ENCODE results near the gene ARHGEF16.

The ARHGEF16 gene

DNA sequence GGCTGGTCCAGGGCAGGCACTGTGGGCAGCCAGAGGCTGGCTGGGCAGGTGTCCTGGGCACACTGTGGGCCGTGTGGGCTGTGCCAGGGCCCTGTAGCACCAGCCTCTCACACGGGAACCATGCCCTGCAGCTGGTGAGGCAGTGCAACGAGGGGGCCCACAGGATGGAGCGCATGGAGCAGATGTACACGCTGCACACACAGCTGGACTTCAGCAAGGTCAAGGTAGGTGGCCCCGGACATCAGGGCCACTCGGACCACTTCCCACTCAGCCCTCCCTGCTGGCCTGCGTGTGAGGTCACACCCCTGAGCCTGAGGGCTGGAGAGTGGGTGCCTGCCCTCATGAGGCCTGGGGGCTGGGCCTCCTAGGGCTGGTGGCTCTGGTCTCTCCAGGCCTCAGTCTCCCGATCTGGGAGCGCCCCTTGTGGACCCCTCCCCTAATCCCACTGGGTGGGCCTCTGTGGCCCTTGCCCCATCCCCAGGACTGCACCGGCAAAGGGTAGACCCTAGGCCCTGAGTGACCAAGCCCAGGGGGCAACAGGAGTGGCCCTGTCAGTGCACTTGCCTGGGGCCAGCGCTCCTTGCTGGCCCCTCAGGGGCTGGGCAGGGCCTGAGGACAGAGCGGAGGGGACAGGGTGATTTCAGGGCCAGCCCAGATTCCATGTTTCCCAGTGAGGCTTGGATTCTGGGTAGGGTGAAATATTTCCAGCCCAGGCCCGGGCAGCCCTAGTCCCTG, 21.5 kb downstream of the ARHGEF16 start:
- TF ChIP-seq CTCF (IDR thresholded peaks at IDR 0.05; ENCODE audit: low read depth, low read length) = no peak
- no peak for DNase-seq
- Histone ChIP-seq H3K36me3 (peaks cover 29% of the 10 kb centered on the region), H3K9me3 (ENCODE audit: severe bottlenecking) (no peaks in the 10 kb centered on the region), H3K27ac (no peak overlapping the region), H3K27me3 (ENCODE audit: insufficient read depth, low read depth, severe bottlenecking) (no peaks in the 10 kb centered on the region), H3K4me3 (ENCODE audit: low read depth, low read length) (no peak overlapping the region)

- Histone ChIP-seq H3K36me3 (peaks cover 29% of the 10 kb centered on the region), H3K27me3 (ENCODE audit: insufficient read depth, low read depth, severe bottlenecking) (no peaks in the 10 kb centered on the region), H3K27ac (no peak overlapping the region), H3K4me3 (ENCODE audit: low read depth, low read length) (no peak overlapping the region), H3K9me3 (ENCODE audit: severe bottlenecking) (no peaks in the 10 kb centered on the region)
- no peak for DNase-seq
- no peak for TF ChIP-seq CTCF (IDR thresholded peaks at IDR 0.05; ENCODE audit: low read depth, low read length)
Measured at GRCh38 chr1:3476666-3477065, 22.2 kb downstream of the ARHGEF16 start.

- Histone ChIP-seq H3K27ac (no peak overlapping the region), H3K9me3 (ENCODE audit: severe bottlenecking) (no peaks in the 10 kb centered on the region), H3K27me3 (ENCODE audit: insufficient read depth, low read depth, severe bottlenecking) (no peaks in the 10 kb centered on the region), H3K36me3 (peaks cover 29% of the 10 kb centered on the region), H3K4me3 (ENCODE audit: low read depth, low read length) (no peak overlapping the region)
- TF ChIP-seq CTCF (IDR thresholded peaks at IDR 0.05; ENCODE audit: low read depth, low read length) = no peak
- DNase-seq = no peak
Measured at GRCh38 chr1:3477241-3477995, 23.0 kb downstream of the ARHGEF16 start.

DNA sequence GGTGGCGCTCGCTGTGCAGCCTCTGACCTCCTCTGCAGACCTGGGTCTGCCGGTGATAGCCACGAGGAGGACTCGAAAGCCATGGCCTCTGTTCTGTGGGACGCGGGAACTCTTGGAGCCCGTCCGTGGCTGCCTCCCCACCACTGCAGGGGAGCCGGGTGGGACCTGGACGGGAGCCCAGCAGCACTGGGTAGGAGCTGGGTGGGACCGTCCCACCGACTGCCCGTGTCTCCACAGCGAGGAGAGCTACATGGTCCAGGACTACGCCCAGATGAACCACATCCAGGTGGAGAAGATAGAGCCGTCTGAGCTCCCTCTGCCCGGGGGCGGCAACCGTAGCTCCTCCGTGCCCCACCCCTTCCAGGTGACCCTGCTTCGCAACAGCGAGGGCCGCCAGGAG, 23.7 kb downstream of the ARHGEF16 start:
- Histone ChIP-seq H3K36me3 (peaks cover 25% of the 10 kb centered on the region), H3K27ac (no peak overlapping the region), H3K27me3 (ENCODE audit: insufficient read depth, low read depth, severe bottlenecking) (no peaks in the 10 kb centered on the region), H3K9me3 (ENCODE audit: severe bottlenecking) (no peaks in the 10 kb centered on the region), H3K4me3 (ENCODE audit: low read depth, low read length) (no peak overlapping the region)
- DNase-seq = no peak
- TF ChIP-seq CTCF (IDR thresholded peaks at IDR 0.05; ENCODE audit: low read depth, low read length) = no peak

DNA sequence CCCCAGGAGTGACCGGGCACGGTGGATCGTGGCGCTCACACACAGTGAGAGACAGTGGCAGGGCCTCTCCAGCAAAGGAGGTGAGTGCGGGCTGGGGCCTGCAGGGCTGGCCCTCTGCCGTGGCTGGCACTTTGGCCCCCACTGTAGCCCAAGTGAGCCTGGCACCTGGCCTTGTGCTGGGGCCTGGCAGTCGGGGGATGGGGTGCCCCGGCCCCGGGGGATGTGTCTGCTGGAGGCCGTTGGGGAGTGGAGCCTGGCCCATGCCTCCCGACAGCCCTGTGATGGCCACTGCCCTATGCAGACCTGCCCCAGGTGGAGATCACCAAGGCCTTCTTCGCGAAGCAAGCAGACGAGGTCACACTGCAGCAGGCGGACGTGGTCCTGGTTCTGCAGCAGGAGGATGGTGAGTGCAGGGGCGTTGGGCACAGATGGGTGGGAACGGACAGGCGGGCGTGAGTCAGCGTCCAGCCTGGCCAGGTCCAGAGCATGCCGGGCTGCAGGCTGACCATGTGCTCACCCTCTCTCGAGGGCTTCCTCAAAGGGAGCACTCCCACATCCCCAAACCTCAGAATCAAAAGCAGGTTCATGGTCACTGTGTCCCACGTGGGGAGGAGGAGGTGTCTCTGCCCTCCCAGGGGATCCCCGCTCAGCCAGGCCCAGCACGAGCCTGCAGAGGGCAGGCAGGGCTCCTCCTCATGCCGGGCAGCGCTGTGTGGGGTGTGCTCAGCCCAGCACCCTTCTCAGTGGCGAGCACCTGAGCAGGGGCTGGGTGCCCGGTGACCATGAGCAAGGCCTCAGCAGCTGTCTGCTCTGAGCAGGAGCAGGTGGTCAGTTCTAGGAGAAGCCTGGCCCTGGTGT, 25.3 kb downstream of the ARHGEF16 start:
- H3K36me3 ChIP-seq = peaks cover 13% of the 10 kb centered on the region; the same call in 1 of the 2 replicates
- DNase-seq = no peak
- H3K4me3 ChIP-seq (ENCODE audit: low read depth, low read length) = no peak overlapping the region
- no peak for TF ChIP-seq CTCF (IDR thresholded peaks at IDR 0.05; ENCODE audit: low read depth, low read length)
- no peaks in the 10 kb centered on the region for H3K27me3 ChIP-seq (ENCODE audit: insufficient read depth, low read depth, severe bottlenecking)
- H3K27ac ChIP-seq = no peak overlapping the region
- no peaks in the 10 kb centered on the region for H3K9me3 ChIP-seq (ENCODE audit: severe bottlenecking)
